Fibroblast of skin of scalp (primary cell): ENCODE measurements around the gene HHIP.

Experiments used
- DNase-seq: peaks from one replicate; pipeline ENCODE4 v3.0.0-alpha.2; 2013

Gene HHIP

GRCh38 chr4:144709793-144710525 lies 64.0 kb downstream of the HHIP start:
- peak; percentile 27 for DNase-seq

DNA sequence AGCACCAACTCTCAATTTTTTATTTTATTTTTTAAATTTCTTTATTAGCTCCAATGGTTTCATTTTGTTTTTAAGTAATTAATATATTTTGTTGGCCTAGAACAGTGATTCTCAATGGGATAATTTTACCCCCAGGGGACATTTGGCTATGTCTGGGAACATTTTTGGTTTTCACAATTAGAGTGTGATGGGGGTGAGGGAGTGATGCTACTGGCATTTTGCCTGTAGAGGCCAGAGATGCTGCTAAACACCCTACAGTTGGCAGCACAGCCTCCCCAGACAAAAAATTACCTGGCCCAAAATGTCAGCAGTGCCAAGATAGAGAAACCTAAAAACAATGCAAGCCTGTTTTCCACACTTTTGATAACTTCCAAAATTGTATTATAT lies 64.6 kb downstream of the HHIP start:
- peak; percentile 51 for DNase-seq

DNA sequence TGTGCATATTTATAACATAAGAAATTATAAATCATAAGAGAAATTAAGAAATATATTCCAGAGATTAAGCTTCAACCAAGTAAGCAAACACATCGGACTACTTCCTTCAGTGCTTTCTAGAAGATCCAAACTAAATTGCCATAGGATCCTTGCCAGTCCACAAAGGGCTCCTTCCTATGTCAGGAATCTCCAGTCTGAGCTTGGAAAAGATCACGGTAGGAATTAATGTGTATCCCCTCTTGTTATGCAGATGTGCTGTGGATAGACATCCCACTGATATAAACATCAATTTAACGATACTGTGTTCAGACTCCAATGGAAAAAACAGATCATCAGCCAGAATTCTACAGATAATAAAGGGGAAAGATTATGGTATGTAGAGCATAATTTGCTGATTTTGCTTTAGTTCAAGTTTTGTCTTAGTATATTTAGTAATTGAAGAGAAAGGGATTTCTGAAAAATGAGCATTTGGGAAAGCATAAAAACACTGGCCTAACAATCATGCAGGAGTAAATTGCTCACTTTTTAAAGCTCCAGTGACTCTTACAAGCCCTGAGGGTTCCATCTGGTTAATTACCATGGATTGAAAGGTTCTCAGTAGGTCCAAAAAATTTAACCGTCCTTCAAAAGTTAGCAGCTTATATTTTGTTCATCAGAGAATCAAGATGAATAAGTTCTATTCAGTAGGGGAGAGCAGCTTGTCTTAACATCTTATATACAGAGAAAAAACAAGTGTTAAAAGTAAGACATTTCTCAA lies 65.9 kb downstream of the HHIP start:
- DNase-seq, result no peak

GRCh38 chr4:144712775-144713174 lies 66.8 kb downstream of the HHIP start:
- peak; percentile 34 for DNase-seq

DNA sequence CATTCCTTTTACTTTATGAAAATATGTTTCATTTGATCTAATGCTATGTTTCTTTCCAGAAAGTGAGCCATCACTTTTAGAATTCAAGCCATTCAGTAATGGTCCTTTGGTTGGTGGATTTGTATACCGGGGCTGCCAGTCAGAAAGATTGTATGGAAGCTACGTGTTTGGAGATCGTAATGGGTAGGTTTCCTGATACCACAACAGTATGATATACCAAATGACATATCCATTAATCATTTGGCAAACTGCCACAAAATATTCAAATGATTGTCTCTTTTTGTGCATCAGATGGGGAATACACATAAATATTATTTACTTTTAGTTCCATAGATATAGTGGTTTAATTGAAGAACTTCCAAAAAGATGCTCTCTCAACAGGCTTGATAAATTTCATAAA lies 68.2 kb downstream of the HHIP start:
- no peak for DNase-seq

DNA sequence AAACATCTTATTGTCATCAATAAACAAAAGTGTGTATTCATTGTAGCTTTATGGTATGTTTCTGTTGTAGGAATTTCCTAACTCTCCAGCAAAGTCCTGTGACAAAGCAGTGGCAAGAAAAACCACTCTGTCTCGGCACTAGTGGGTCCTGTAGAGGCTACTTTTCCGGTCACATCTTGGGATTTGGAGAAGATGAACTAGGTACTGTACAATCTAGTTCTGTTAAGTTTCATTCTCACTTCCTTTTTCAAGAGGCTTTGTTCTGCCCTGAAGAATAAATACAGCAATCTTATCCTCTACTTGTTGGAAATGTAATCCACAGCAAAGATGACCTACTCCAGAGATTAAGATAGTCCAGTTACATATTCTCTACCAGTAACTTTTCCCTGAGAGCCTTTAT lies 69.3 kb downstream of the HHIP start:
- no peak for DNase-seq

DNA sequence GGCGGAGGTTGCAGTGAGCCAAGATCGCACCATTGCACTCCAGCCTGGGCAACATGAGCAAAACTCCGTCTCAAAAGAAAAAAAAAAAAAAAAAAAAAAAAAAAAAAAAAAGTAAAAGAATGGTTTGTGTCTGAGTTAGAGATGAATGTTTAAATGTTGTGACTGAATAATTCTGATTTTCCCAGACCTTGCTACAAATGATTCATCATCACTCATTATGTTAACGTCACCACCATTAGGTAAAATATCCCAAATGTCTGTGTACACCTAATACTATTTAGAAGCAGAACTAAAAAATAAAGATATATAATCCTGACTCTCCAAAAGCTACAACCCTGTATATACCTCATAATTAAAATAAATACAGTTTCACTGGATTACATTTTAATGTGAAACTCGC lies 70.8 kb downstream of the HHIP start:
- no peak for DNase-seq

DNA sequence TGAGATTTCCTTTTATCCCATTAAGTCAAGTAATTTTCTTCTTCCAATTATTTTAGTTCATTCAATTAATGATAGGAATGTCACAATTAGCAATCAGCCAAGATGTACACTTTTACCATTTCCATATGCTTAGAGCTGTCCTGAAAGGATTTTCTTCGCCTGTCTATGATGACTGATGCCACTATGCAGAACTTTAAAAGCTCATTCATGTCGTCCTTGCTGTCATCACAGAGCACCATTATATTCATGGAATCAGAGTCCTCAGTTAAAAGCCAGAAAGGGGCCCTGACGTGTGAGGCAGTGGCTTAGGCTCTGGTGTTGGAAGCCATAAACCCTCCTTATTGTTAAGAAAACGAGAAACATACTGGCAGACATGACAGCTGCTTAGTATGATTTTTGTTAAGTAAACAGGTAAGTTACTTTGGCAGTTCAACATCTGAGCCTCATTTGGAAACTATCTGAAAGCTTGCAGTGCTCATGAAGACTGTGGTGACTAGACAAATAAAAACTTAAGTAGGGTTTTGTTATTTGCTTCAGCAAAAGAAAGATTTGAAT lies 73.1 kb downstream of the HHIP start:
- no peak for DNase-seq

- no peak for DNase-seq
Measured at GRCh38 chr4:144720491-144720890, 74.5 kb downstream of the HHIP start.

DNA sequence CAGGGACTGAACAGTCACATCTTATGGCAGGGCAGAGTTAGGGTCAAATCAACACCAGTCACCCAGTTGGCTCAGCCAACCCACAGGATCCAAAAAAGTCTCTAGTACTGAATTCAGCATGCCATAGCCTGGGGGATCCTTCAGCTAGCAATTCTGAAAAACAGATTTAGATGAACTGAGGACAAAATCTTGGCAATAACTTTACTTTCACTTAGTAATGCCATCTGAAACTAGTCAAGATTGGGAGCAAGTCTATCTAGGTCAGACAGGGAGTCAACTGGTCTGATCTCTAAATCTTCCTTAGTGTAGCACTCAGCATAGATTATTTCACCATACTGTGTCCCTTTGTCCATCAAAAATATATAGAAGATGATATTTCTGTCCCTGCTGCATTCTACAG lies 76.0 kb downstream of the HHIP start:
- no peak for DNase-seq

DNA sequence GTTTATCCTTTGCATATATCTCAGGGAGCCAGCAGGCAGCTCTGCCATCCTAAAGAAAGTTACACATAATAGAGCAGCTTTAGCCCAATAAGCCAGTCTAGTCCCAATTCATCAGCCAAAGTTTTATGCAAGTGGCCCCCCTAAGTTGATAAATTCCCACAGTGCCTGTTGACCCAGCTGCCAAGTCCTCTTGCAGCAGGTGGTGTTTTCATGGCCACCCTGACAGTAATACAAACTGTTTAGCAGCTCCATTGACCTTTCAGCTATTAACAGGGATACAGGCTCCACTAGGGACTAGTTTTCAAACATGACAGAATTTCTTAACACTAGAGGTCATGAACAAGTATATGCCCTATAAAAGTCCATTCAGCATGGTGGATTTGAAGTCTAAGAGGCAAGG lies 77.5 kb downstream of the HHIP start:
- DNase-seq, result no peak

DNA sequence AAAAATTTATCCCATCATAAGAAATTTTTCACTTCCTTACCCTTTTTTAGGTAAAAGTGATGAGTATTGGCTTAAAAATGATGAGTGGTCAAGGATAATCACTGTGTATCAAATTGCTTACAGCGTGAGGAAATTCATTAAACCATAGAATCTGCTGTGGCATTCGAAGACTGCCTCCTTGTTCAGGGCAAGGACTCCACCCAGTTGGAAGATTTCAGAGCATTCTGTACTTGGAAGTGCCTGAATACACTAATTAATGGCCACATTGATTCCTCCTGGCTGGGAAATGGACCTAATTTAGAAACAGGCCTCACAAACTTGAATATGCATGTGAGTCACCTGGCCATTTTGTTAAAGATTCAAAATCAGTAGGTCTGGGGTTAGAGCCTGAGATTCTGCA lies 83.2 kb downstream of the HHIP start:
- no peak for DNase-seq

DNA sequence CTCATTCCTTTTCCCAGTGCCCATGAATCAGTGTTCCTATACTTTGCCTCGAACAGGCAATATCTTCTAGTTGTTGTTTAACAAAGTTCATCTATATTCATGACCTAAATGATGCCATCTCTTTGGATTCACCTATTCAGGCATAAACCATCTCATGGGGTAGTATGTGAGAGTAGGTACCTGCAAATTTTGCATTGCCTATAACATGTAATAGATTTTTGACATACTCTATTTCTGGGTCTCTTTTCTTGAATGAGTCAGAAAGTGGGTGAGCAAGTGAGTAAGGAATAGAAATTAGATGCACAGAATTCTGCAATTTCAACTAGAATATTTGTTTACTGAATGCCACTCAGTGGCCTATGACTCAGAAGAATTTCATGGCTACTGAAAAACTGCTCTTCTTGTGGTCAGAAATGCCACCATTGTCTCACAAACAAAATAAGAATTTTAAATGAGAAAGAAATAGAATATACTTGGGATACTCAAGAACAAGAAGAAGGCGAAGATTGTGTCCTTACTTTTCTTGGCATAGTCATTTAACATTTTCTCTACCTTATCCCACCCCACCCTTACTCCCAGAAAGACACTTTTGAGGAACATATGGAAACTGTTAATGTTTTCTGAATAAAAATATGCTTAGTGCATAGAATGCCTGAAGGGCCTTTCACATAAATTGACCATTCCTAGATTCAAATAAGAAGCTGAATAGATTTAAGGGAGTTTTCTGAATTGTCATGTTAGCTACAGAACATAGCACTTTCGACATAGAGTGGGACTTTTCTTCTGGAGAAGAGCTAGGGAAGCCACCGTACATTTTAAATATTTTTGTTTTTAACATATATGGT lies 86.8 kb downstream of the HHIP start:
- DNase-seq, result peak; percentile 24

DNA sequence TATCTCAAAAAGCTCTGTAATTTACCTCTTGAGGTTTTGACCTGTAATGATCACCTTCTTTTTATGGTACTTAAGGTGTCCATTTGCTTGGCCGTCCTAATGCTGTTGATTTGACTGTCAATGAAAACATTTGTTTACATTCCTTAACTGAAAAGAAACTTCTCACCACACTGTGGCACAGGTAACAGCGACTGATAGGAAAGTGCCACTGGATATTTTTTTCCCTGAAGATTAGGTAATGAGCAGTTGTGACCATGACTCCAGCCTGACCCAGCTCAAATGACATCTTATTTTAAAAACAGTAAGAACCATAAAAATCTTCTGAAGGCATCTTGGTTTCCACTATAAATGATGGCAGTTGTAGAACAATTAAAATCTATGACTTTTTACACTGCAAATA lies 87.6 kb downstream of the HHIP start:
- DNase-seq, result no peak

DNA sequence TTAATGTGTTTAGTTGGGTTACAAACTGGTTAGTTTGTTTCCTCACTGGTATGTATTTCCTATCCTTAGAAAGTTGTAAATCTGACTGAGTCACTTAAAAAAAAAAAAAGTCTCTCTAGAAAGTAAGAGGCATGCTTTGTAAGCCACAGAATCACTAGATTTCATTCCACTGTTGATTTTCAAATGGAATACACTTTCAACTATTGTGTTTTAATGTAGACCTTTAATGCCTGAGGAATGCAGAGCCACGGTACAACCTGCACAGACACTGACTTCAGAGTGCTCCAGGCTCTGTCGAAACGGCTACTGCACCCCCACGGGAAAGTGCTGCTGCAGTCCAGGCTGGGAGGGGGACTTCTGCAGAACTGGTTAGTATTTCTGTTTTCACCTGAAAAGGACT lies 88.6 kb downstream of the HHIP start:
- DNase-seq, result peak; percentile 32

DNA sequence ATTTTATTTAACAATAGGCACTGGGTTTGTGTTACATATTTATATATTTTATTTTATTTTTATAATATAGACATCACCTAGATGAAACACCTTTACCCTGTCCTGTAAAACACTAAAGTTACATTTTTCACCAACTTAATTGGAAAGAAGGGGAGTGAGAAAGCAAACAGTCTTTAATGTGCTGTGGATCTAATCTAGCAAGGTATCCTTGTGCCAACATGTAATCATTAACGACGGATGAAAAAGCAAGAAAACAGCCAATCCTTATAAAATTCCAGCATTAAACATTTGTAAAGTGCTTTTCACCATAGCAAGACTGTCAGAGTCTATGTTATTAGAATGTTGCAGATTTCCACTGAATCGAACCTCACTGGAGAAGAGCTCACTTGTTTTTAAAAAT lies 92.7 kb downstream of the HHIP start:
- no peak for DNase-seq

DNA sequence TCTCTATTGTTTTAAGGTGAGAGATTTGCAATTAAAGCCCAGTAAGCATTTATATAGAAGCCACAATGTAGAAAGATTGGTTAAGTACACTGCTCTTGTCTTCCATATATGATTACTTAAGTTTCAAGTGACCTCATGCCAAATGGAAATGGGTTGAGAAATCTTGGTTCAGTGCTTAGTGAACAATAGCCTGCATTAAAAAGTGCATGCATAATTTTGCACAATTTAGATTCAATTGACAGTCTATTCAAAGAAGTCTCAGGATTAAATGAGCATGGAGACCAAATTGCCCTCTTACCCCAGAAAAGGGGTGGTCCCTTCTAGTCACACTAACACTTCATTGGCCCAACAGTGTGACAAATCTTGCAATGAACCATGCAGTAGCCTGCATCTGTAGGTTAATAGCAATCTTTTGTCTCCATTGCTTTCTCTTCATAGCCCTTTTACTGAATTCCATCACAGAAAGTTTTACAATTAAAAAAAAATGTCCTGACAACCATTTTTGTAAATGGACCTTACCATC lies 93.6 kb downstream of the HHIP start:
- no peak for DNase-seq

DNA sequence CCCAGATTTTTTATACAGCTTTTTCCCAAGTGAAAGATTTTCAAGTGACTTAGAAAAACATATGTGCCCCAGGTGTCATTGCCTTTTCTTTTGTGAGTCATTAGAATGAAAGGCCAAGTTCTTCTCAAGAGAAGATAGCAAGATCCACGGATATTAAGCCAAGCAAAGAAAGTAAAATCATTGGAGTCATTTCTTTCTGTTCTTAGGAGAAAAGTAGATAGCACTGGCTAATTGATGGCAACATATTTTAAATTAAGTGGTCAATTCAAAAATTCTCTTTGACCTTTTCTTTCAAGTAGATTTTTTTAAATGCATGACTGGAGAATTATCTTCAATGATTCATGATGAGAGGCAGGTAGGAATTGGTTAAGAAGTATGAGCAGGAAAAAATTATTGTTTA lies 94.4 kb downstream of the HHIP start:
- no peak for DNase-seq

DNA sequence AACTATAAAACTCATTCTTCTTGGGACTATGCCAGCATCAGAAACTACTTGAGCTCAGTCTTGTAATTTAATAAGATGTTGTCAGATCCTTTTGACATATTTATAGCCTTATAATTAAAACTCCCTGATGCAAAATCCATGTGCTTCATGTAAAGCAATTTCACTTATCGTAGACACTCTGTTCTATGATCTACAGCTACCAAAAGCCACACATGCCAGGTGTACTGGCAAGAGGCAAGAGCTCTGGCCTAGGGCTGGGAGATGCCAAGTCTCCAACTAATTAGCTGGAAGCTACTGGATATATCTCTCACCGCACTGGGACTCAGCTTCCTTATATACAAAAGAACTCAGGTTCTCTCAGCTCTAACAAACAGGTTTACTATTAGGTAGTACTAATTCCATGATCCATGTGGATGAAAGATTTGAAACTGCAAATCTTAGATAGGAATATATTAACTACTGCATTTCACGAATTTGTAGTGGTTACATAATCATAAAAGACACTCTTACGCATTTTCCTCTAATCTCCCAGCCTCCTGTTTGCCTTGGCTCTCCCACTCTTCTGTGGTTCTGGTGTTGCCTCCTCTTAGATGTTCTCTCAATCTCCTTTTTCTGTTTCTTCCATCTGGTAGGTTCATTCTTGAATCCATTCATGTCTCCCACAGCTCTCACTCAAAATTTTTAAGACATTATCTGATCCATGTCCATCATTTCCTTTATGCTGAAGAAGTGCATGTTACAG lies 103.0 kb downstream of the HHIP start:
- DNase-seq, result no peak

- no peak for DNase-seq
Measured at GRCh38 chr4:144750348-144750747, 104.4 kb downstream of the HHIP start.

GRCh38 chr4:144754562-144755410 lies 108.8 kb downstream of the HHIP start:
- peak; percentile 33 for DNase-seq
